ENCODE measurements around the gene PPFIA1.
"Not testable (repeated sequence)": the region's sequence is repeated elsewhere in the genome, so short reads cannot be mapped to it uniquely, and the experiment has no call there.

PPFIA1 gene

GRCh38 chr11:70407814-70408213, 137.3 kb downstream of the PPFIA1 start:
- no peaks in the 10 kb centered on the region for H3K27me3 ChIP-seq (ENCODE audit: insufficient read depth, poor library complexity, severe bottlenecking)
- peaks cover 92% of the 10 kb centered on the region for H3K36me3 ChIP-seq (ENCODE audit: low read depth)
- ATAC-seq (ENCODE audit: low read depth) (no peak), DNase-seq (ENCODE audit: low spot score) (no peak)
- H3K4me1 ChIP-seq (ENCODE audit: insufficient read depth, poor library complexity, severe bottlenecking) = no peaks in the 10 kb centered on the region
- H3K9me3 ChIP-seq (ENCODE audit: severe bottlenecking) = no peaks in the 10 kb centered on the region
- H3K27ac ChIP-seq (ENCODE audit: poor library complexity, severe bottlenecking) = no peak overlapping the region
- TF ChIP-seq, protein P1, sequence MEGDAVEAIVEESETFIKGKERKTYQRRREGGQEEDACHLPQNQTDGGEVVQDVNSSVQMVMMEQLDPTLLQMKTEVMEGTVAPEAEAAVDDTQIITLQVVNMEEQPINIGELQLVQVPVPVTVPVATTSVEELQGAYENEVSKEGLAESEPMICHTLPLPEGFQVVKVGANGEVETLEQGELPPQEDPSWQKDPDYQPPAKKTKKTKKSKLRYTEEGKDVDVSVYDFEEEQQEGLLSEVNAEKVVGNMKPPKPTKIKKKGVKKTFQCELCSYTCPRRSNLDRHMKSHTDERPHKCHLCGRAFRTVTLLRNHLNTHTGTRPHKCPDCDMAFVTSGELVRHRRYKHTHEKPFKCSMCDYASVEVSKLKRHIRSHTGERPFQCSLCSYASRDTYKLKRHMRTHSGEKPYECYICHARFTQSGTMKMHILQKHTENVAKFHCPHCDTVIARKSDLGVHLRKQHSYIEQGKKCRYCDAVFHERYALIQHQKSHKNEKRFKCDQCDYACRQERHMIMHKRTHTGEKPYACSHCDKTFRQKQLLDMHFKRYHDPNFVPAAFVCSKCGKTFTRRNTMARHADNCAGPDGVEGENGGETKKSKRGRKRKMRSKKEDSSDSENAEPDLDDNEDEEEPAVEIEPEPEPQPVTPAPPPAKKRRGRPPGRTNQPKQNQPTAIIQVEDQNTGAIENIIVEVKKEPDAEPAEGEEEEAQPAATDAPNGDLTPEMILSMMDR (IDR thresholded peaks at IDR 0.05; ENCODE audit: poor library complexity, severe bottlenecking) = no peak
- H3K4me3 ChIP-seq (ENCODE audit: severe bottlenecking) = no peak overlapping the region

GRCh38 chr11:70408326-70408725, 137.8 kb downstream of the PPFIA1 start:
- peaks cover 95% of the 10 kb centered on the region for H3K36me3 ChIP-seq (ENCODE audit: low read depth)
- H3K4me3 ChIP-seq (ENCODE audit: severe bottlenecking); H3K4me1 ChIP-seq (ENCODE audit: insufficient read depth, poor library complexity, severe bottlenecking); H3K27ac ChIP-seq (ENCODE audit: poor library complexity, severe bottlenecking); H3K27me3 ChIP-seq (ENCODE audit: insufficient read depth, poor library complexity, severe bottlenecking); ATAC-seq (ENCODE audit: low read depth); DNase-seq (ENCODE audit: low spot score); H3K9me3 ChIP-seq (ENCODE audit: severe bottlenecking): not testable (repeated sequence)

GRCh38 chr11:70409437-70409836, 138.9 kb downstream of the PPFIA1 start:
- TF ChIP-seq, protein P1 (IDR thresholded peaks at IDR 0.05; ENCODE audit: poor library complexity, severe bottlenecking) = no peak

DNA sequence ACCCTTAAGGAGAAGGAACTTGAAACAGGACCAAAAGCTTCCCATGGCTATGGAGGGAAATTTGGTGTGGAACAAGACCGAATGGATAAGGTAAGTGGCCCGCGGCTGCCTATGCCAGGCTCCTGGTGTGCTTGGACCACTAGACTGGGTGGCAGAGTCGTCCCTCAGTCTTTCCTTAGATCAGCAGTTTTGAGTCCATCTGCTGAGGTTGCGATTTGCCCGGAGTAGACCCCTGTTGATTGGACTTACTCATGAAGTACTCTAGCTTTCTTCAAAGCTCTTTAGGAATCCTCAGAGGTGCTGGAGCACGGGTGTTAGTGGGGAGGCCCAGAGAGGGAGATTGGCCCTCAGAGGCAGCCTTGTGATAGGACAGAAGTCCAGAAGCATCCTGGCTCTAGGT, 139.4 kb downstream of the PPFIA1 start:
- Histone ChIP-seq H3K4me3 (ENCODE audit: severe bottlenecking) (no peak overlapping the region), H3K36me3 (ENCODE audit: low read depth) (peaks cover 93% of the 10 kb centered on the region), H3K4me1 (ENCODE audit: insufficient read depth, poor library complexity, severe bottlenecking) (no peaks in the 10 kb centered on the region), H3K9me3 (ENCODE audit: severe bottlenecking) (no peaks in the 10 kb centered on the region), H3K27me3 (ENCODE audit: insufficient read depth, poor library complexity, severe bottlenecking) (no peaks in the 10 kb centered on the region), H3K27ac (ENCODE audit: poor library complexity, severe bottlenecking) (no peak overlapping the region)
- TF ChIP-seq, protein P1 (IDR thresholded peaks at IDR 0.05; ENCODE audit: poor library complexity, severe bottlenecking) = no peak
- DNase-seq (ENCODE audit: low spot score) = no peak
- no peak for ATAC-seq (ENCODE audit: low read depth)

More at GRCh38 chr11:70409437-70409836, 138.9 kb downstream of the PPFIA1 start:
- H3K4me3 ChIP-seq (ENCODE audit: severe bottlenecking) = no peak overlapping the region
- H3K9me3 ChIP-seq (ENCODE audit: severe bottlenecking) = no peaks in the 10 kb centered on the region
- H3K27ac ChIP-seq (ENCODE audit: poor library complexity, severe bottlenecking) = no peak overlapping the region
- no peak for ATAC-seq (ENCODE audit: low read depth)
- no peaks in the 10 kb centered on the region for H3K4me1 ChIP-seq (ENCODE audit: insufficient read depth, poor library complexity, severe bottlenecking)
- H3K27me3 ChIP-seq (ENCODE audit: insufficient read depth, poor library complexity, severe bottlenecking) = no peaks in the 10 kb centered on the region
- peaks cover 93% of the 10 kb centered on the region for H3K36me3 ChIP-seq (ENCODE audit: low read depth)
- no peak for DNase-seq (ENCODE audit: low spot score)

DNA sequence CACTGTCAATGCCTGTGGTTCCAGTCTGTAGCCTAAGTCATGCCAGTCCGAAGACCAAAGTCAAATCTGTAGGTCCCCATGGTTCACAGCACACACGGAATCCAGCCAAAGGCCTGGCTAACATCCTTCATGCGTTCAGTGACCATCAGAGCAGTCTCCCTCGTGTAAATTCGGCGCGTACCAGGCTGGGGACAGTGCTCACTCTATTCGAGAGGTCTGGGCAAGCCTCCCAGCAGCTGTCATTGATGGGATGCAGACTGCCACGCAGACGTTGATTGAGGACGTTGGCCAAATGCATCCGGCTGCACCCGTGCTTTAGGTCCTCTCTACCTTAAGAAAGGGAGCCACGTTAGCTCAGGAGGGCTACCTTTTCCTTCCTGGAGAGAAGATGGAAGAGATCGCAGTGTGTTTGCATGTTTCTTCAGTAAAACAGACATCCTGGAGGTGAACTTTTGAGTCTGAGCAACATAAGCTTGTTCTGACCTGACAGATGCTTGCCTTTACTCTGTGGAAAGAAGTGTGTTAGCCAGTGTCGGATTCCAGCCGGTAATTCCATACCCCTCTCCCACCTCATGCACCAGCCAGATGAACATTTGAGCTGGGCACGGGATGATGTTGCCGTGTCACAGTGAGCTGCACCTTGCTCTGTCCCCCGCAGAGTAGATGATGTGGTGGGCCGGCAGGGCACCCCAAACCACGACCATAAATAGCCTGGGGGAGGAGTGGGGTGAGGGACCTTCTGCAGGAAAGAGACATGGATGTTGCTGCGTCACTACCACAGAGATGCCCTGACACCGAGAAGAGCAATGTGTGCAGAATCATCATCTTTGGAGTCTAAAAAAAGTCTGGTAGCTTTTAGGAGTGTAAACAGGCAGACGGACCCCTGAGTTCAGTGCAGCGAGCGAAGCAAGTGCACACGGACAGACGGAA, 140.1 kb downstream of the PPFIA1 start:
- ATAC-seq (ENCODE audit: low read depth) (no peak), DNase-seq (ENCODE audit: low spot score) (no peak)
- Histone ChIP-seq H3K9me3 (ENCODE audit: severe bottlenecking) (no peaks in the 10 kb centered on the region), H3K36me3 (ENCODE audit: low read depth) (peaks cover 93% of the 10 kb centered on the region), H3K4me1 (ENCODE audit: insufficient read depth, poor library complexity, severe bottlenecking) (no peaks in the 10 kb centered on the region), H3K4me3 (ENCODE audit: severe bottlenecking) (no peak overlapping the region), H3K27ac (ENCODE audit: poor library complexity, severe bottlenecking) (no peak overlapping the region), H3K27me3 (ENCODE audit: insufficient read depth, poor library complexity, severe bottlenecking) (no peaks in the 10 kb centered on the region)
- TF ChIP-seq, protein P1 (IDR thresholded peaks at IDR 0.05; ENCODE audit: poor library complexity, severe bottlenecking) = no peak

Measured in RWPE2 (cell line).